ENCODE measurements around the gene AP1S2. TPM values are rescaled to one million over a fixed set of nuclear protein-coding genes. Genes with fewer than 3 reads are reported as not detected.

The AP1S2 gene
- total and polyA plus RNA-seq, 9 of the 15 experiments (the other 6 are each of a cell fraction or from before 2014, with no cell fraction given): 11.1 to 64.2 (median 25.8) TPM

DNA sequence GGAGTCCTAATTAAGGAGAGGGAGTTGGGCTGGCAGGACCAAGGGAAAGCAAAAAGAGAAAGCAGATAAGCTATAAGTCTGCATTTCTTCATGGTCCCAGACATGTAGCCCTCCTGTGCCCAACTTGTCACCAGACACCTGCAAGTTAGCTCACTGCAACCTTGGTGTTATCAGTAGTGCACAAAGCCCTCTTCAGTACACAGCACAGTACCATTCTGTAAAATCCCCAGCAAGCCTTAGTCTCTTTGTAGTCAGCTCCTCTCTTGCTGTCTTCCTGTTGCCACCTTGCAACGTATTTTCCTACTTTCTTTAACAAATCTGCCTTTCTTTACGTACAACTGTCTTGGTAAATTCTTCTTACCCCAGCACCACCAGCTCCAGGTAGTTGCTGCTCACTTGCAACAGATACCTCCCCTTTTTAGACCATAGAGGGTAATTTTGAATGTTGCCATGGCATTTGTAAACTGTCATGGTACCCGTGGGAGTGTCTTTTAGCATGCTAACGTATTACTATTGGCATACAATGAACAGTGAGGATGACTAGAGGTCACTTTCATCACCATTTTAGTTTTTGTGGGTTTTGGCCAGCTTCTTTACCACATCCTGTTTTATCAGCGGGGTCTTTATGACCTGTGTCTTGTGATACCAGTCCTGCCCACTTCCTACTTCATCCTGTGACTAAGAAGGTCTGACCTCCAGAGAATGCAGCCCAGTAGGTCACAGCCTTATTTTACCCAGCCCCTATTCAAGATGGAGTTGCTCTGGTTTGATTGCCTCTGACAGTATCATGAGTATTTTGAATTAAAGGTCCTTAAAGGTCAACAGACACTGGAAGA lies 28.3 kb upstream of the AP1S2 start (continued):
- TF ChIP-seq, protein P1, sequence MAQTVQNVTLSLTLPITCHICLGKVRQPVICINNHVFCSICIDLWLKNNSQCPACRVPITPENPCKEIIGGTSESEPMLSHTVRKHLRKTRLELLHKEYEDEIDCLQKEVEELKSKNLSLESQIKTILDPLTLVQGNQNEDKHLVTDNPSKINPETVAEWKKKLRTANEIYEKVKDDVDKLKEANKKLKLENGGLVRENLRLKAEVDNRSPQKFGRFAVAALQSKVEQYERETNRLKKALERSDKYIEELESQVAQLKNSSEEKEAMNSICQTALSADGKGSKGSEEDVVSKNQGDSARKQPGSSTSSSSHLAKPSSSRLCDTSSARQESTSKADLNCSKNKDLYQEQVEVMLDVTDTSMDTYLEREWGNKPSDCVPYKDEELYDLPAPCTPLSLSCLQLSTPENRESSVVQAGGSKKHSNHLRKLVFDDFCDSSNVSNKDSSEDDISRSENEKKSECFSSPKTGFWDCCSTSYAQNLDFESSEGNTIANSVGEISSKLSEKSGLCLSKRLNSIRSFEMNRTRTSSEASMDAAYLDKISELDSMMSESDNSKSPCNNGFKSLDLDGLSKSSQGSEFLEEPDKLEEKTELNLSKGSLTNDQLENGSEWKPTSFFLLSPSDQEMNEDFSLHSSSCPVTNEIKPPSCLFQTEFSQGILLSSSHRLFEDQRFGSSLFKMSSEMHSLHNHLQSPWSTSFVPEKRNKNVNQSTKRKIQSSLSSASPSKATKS (CRISPR knock-in tag; IDR thresholded peaks at IDR 0.05): peak; percentile 85
- TF ChIP-seq HDAC3 (IDR thresholded peaks at IDR 0.05; ENCODE audit: borderline replicate concordance, partially characterized antibody) (no peak), TAL1 (IDR thresholded peaks at IDR 0.05) (no peak), STAT5A (IDR thresholded peaks at IDR 0.05; ENCODE audit: borderline replicate concordance, low read length) (no peak), MYBL2 (IDR thresholded peaks at IDR 0.05; ENCODE audit: low read depth) (no peak), MYBL2 (CRISPR knock-in tag; IDR thresholded peaks at IDR 0.05; ENCODE audit: borderline replicate concordance) (no peak), DDX20 (tag; IDR thresholded peaks at IDR 0.05; ENCODE audit: low read depth) (peak; percentile 93), L3MBTL2 (IDR thresholded peaks at IDR 0.05) (no peak), POU5F1 (IDR thresholded peaks at IDR 0.05; ENCODE audit: borderline replicate concordance, low read depth, low read length, partially characterized antibody) (no peak), ZNF133 (CRISPR knock-in tag; IDR thresholded peaks at IDR 0.05) (peak; percentile 85), ZNF165 (CRISPR knock-in tag; IDR thresholded peaks at IDR 0.05; ENCODE audit: borderline replicate concordance) (peak; percentile 98)
- TF ChIP-seq, protein P2, sequence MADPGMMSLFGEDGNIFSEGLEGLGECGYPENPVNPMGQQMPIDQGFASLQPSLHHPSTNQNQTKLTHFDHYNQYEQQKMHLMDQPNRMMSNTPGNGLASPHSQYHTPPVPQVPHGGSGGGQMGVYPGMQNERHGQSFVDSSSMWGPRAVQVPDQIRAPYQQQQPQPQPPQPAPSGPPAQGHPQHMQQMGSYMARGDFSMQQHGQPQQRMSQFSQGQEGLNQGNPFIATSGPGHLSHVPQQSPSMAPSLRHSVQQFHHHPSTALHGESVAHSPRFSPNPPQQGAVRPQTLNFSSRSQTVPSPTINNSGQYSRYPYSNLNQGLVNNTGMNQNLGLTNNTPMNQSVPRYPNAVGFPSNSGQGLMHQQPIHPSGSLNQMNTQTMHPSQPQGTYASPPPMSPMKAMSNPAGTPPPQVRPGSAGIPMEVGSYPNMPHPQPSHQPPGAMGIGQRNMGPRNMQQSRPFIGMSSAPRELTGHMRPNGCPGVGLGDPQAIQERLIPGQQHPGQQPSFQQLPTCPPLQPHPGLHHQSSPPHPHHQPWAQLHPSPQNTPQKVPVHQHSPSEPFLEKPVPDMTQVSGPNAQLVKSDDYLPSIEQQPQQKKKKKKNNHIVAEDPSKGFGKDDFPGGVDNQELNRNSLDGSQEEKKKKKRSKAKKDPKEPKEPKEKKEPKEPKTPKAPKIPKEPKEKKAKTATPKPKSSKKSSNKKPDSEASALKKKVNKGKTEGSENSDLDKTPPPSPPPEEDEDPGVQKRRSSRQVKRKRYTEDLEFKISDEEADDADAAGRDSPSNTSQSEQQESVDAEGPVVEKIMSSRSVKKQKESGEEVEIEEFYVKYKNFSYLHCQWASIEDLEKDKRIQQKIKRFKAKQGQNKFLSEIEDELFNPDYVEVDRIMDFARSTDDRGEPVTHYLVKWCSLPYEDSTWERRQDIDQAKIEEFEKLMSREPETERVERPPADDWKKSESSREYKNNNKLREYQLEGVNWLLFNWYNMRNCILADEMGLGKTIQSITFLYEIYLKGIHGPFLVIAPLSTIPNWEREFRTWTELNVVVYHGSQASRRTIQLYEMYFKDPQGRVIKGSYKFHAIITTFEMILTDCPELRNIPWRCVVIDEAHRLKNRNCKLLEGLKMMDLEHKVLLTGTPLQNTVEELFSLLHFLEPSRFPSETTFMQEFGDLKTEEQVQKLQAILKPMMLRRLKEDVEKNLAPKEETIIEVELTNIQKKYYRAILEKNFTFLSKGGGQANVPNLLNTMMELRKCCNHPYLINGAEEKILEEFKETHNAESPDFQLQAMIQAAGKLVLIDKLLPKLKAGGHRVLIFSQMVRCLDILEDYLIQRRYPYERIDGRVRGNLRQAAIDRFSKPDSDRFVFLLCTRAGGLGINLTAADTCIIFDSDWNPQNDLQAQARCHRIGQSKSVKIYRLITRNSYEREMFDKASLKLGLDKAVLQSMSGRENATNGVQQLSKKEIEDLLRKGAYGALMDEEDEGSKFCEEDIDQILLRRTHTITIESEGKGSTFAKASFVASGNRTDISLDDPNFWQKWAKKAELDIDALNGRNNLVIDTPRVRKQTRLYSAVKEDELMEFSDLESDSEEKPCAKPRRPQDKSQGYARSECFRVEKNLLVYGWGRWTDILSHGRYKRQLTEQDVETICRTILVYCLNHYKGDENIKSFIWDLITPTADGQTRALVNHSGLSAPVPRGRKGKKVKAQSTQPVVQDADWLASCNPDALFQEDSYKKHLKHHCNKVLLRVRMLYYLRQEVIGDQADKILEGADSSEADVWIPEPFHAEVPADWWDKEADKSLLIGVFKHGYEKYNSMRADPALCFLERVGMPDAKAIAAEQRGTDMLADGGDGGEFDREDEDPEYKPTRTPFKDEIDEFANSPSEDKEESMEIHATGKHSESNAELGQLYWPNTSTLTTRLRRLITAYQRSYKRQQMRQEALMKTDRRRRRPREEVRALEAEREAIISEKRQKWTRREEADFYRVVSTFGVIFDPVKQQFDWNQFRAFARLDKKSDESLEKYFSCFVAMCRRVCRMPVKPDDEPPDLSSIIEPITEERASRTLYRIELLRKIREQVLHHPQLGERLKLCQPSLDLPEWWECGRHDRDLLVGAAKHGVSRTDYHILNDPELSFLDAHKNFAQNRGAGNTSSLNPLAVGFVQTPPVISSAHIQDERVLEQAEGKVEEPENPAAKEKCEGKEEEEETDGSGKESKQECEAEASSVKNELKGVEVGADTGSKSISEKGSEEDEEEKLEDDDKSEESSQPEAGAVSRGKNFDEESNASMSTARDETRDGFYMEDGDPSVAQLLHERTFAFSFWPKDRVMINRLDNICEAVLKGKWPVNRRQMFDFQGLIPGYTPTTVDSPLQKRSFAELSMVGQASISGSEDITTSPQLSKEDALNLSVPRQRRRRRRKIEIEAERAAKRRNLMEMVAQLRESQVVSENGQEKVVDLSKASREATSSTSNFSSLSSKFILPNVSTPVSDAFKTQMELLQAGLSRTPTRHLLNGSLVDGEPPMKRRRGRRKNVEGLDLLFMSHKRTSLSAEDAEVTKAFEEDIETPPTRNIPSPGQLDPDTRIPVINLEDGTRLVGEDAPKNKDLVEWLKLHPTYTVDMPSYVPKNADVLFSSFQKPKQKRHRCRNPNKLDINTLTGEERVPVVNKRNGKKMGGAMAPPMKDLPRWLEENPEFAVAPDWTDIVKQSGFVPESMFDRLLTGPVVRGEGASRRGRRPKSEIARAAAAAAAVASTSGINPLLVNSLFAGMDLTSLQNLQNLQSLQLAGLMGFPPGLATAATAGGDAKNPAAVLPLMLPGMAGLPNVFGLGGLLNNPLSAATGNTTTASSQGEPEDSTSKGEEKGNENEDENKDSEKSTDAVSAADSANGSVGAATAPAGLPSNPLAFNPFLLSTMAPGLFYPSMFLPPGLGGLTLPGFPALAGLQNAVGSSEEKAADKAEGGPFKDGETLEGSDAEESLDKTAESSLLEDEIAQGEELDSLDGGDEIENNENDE (IDR thresholded peaks at IDR 0.05; ENCODE audit: low read depth, low read length): no peak
